GM12873 (cell line): ENCODE measurements around the gene RARB.

Source experiments
- TF ChIP-seq, protein P1 (sequence below): IDR thresholded peaks from 2 replicates; pipeline ENCODE4 v1.5.1; 2012; ENCODE audit warnings: low read depth, mild to moderate bottlenecking, moderate library complexity, low read length, control low read depth; ENCODE audit not compliant: insufficient read depth; ENCODE audit errors: missing control alignments

RARB gene

DNA sequence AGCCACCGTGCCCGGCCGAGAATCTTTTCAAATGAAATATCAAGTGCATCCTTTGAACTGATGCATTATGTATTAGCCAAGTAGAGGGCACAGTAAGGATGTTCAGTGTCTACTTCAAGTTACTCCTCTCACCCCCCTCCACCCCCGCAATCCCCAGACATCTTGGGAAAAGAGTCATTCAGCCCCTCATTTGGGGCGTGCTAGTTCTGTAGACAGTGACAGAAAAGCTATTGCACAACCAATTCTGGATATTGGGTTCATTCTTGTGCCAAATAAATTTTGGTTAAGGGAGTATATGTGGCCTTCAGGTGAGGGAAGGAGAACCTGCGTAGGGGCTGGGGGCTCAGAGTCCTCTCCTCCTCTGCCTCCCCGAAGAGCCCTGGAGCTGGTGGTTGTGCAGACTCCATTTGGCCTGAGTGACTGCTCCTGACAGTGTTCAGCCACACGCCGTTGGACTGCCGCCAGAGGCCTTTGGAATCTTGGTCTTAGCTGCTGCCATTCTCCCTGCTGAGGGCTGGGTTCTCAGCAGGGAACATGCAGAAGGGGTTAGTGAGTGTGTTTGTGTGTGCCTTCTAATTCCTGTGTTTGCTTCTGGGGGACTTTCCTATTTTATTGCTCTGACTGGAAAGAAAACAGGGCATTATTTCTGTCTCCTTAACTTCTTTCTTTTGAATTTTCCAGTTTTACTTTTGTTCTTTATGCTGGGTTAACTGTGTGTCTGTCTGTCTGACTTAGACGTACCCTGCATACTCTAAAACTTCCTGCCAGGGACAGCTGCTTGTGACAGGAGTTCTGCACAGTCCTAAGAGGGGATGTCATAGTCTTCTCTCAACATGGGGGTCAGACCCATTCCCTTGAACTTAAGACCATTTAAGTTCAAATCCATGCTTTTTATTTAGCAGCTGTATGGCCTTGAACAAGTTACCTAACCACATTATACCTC, 21.0 kb downstream of the RARB start:
- TF ChIP-seq, protein P1, sequence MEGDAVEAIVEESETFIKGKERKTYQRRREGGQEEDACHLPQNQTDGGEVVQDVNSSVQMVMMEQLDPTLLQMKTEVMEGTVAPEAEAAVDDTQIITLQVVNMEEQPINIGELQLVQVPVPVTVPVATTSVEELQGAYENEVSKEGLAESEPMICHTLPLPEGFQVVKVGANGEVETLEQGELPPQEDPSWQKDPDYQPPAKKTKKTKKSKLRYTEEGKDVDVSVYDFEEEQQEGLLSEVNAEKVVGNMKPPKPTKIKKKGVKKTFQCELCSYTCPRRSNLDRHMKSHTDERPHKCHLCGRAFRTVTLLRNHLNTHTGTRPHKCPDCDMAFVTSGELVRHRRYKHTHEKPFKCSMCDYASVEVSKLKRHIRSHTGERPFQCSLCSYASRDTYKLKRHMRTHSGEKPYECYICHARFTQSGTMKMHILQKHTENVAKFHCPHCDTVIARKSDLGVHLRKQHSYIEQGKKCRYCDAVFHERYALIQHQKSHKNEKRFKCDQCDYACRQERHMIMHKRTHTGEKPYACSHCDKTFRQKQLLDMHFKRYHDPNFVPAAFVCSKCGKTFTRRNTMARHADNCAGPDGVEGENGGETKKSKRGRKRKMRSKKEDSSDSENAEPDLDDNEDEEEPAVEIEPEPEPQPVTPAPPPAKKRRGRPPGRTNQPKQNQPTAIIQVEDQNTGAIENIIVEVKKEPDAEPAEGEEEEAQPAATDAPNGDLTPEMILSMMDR = no peak

DNA sequence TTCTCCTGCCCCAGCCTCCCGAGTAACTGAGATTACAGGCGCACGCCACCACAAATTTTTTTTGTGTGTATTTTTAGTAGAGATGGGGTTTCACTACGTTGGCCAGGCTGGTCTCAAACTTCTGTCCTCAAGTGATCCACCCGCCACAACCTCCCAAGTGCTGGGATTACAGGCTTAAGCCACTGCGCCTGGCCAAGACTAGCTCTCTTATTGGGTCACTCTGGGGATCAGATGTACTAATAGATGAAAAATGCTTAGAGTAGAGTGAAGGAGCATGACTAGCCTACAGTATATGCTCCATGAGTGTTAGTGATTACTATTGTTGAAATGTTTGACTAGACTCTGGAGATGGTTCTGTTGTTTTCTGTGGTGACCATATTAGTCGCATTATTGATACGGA, 21.8 kb downstream of the RARB start:
- TF ChIP-seq, protein P1 = no peak

DNA sequence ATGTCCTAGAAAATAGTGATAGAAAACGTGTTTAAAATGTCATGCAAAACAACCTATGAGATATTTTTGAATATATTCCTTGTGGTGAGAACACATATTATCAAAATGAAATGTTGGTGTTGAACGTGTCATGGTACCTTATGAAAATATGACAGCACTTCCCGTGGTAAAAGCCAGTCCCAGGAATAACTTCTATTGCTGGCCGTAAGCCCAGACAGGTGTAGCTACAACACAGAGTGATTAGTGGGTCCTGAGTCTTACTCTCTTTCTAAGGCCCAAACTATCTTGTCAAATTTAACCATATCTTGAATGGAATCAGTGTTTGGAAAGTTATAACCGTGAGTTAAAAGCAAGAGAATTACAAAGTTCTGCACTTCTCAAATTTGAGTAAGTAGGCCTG, 24.1 kb downstream of the RARB start:
- TF ChIP-seq, protein P1 = no peak

DNA sequence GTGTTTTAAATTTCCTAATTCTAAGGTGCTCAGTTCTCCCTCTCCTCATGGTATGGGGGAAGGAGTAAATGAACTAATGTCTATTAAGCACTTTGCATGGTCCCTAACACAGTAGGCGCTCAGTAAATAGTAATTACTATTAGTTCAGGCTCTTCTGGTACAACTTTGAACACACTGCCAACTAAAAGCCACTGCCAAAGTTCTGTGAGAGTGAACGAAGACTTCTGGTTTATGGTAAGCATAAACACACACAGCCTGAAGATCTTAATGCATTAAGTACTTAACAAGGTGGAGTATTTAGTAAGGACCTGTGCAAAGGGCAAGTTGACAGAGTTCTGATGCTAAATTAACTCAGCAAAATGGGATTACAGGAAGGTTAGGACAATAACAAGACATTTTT, 24.7 kb downstream of the RARB start:
- TF ChIP-seq, protein P1 = no peak

DNA sequence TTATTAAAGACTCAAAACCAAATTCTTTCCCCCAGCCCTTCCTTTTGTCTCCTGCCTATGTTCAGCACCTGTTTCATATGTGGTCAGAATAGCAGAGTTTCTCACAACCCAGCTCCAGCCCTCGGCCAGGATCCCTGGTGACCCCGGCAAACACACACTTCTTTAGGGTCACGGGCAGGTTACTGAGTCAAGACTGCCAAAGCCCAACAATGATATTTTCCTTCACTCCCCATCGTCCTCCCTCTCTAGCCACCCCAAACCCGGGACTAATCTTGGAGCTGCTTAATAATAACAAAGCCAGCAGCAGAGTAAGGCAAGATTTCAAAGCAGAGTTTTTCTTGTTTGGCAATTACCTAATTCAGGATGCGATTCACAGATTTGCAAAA, 25.5 kb downstream of the RARB start:
- TF ChIP-seq, protein P1 = no peak

DNA sequence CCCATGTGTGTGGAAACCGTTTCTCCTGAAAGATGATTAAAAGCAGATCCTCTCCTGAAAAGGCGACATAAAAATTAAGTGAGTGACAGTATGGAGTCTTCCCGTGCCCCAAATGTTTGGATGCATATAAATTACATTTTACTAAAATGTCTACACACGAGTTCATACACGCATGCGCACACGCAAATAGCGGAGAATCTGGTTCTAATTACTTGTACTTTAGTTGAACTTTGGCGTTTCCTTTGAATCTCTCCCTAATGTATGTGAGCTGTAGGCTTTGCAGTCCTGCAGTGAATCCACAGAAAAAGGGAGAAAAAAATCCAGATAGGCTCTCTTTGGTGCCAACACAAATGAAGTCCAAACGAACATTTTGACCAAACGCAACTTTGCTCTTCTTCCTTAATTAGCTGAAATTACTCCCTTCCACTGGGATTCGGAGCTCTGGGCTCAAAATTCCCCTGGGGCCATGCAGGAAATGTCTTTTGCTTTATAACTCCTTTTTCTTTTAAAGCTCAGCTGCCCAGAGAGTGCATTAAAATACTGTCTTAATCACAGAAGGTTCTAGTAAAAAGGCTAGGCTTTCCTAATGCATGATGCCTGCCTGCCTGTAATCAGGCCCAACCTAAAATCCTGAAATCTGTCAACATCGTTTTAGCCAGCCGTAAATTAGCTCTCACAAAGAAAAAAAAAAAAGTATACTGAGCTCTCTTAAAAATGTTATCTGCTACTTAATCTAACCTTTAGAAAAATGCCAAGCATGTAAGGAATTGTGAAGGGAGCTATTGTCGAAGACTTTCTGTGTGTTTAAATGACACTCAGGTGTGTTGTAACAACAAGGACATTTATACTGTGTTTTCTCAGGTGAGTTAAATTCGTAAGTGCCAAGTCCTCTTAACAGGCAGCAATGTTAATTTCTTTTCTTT, 26.2 kb downstream of the RARB start:
- TF ChIP-seq, protein P1 = no peak
